H1 (cell line): ENCODE results near the gene ZNF625. TPM values are rescaled to one million over a fixed set of nuclear protein-coding genes. Genes with fewer than 3 reads are reported as not detected.

Source experiments
- ATF3 ChIP-seq: IDR thresholded peaks from 2 replicates; pipeline ENCODE4 v1.6.1; 2011; ENCODE audit warnings: low read depth, mild to moderate bottlenecking, low read length; ENCODE audit not compliant: insufficient read depth
- EGR1 ChIP-seq: IDR thresholded peaks from 2 replicates; pipeline ENCODE4 v1.6.1; 2011; ENCODE audit warnings: low read depth, low read length, borderline replicate concordance
- EP300 ChIP-seq, 2 experiments: IDR thresholded peaks; 1 replicate in 1 of 2; 2 replicates in 1 of 2; pipeline ENCODE4 v1.6.1; 2011 to 2012; ENCODE audit warnings: low read depth in 2 of 2, low read length in 2 of 2, mild to moderate bottlenecking in 2 of 2, borderline replicate concordance in 1 of 2, inconsistent platforms in 1 of 2, moderate library complexity in 1 of 2
- POLR2A ChIP-seq, 2 experiments: IDR thresholded peaks; 1 replicate in 1 of 2; 2 replicates in 1 of 2; pipeline ENCODE4 v1.6.1; 2011; ENCODE audit warnings: low read depth in 2 of 2, low read length in 2 of 2, mild to moderate bottlenecking in 2 of 2; ENCODE audit errors: control extremely low read depth in 1 of 2
- SUZ12 ChIP-seq: fragments of 200-600 bp; sonication (generic); IDR thresholded peaks from 2 replicates; pipeline ENCODE4 v1.6.1; 2012; ENCODE audit warnings: mild to moderate bottlenecking, inconsistent platforms, low read length, moderate library complexity, mixed read lengths
- polyA plus RNA-seq, 7 experiments: library from polyadenylated mRNA; depleted of rRNA in 3 of 7; stranded (reverse) in 5 of 7; unstranded in 2 of 7; fragments of >200 nt in 5 of 7; fragments of 200-250 nt in 2 of 7; gene quantifications; 1 replicate in 5 of 7; 2 replicates in 1 of 7; 4 replicates in 1 of 7; pipeline versions ENCODE4 v1.2.1 to v1.2.3, GENCODE V29; 2011 to 2013; ENCODE audit warnings: missing spikeins in 2 of 7, mixed read lengths in 2 of 7
- total RNA-seq: library from RNA; stranded (reverse); fragmentation: NEBNext Ultra II Directional; extraction: Animal tissue kit (Norgen Biotek cat#: 25700); gene quantifications from 2 replicates; pipeline ENCODE4 v1.2.1, GENCODE V29; 2021

The ZNF625 gene
- total and polyA plus RNA-seq, 2 of the 8 experiments (the other 6 are each of a cell fraction or from before 2014, with no cell fraction given): 2.5 to 26.8 TPM

GRCh38 chr19:12139269-12139668 is 17.3 kb downstream of the ZNF625 start (continued):
- no peak for TF ChIP-seq SUZ12
- no peak for TF ChIP-seq EGR1
- no peak for TF ChIP-seq EP300 (IDR thresholded peaks at IDR 0.05; ENCODE audit: borderline replicate concordance in 1 of 2, low read depth in 2 of 2, low read length in 2 of 2)
- TF ChIP-seq POLR2A (IDR thresholded peaks at IDR 0.05; ENCODE audit: control extremely low read depth in 1 of 2, low read depth in 2 of 2, low read length in 2 of 2): no peak
- no peak for TF ChIP-seq ATF3
